K562 (cell line): ENCODE measurements around the gene EEF1A1. TPM values are rescaled to one million over a fixed set of nuclear protein-coding genes. Genes with fewer than 3 reads are reported as not detected.
"Not testable (repeated sequence)": the region's sequence is repeated elsewhere in the genome, so short reads cannot be mapped to it uniquely, and the experiment has no call there.

Experiments
- ATAC-seq: fragments of 200-7000 bp; cut with Tn5 transposase; 3 replicates; pipeline ENCODE4 v1.9.1; 2020; ENCODE audit warnings: moderate library complexity
- BruUV-seq: library from RNA; stranded (reverse); fragments of 400-500 nt; replicated peaks from 2 replicates; lab custom pipeline; 2021; lab: Mats Ljungman, UMichigan
- CTCF ChIA-PET: fragments of 300-600 bp; formaldehyde crosslinking; extraction: SDS; loops from one replicate; lab custom pipeline; 2021; ENCODE audit warnings: low intra/inter-chr PET ratio; lab: Yijun Ruan, JAX
- POLR2A ChIA-PET: fragments of 300-600, 350-650 bp; sonication (Branson Sonifier 250); formaldehyde crosslinking; extraction: SDS; loops from one replicate; lab custom pipeline; 2021; ENCODE audit warnings: antibody characterized with exemption, inconsistent platforms; lab: Yijun Ruan, JAX
- DNase-seq, 4 experiments: peaks; one replicate each; pipeline versions ENCODE4 v3.0.0 to v3.0.0-alpha.2; 2011 to 2018; ENCODE audit warnings: low spot score in 3 of 4, mixed read lengths in 3 of 4; ENCODE audit errors: extremely low read depth in 1 of 4
- FAIRE-seq: peaks from 2 replicates; lab custom pipeline; 2011; peaks lifted over from hg19 to GRCh38; lab: Jason Lieb, UNC
- H2AFZ ChIP-seq: 2 replicates; pipeline ENCODE4 v1.6.0; 2011; ENCODE audit warnings: low read depth, low read length, control low read depth, inconsistent platforms
- H3K27ac ChIP-seq: fragments of 200-600 bp; 3 replicates; pipeline ENCODE4 v1.8.0; 2011; ENCODE audit warnings: low read depth, mild to moderate bottlenecking, control low read depth, inconsistent platforms, low read length, moderate library complexity, mixed read lengths; ENCODE audit errors: extremely low read depth
- H3K27me3 ChIP-seq, 2 experiments: fragments of 300-600 bp in 1 of 2; 2 replicates in 1 of 2; 3 replicates in 1 of 2; pipeline versions ENCODE4 v1.6.0 to v1.8.0; 2011; ENCODE audit warnings: inconsistent platforms in 2 of 2, low read length in 2 of 2, mild to moderate bottlenecking in 1 of 2, mixed read lengths in 1 of 2, moderate library complexity in 1 of 2; ENCODE audit not compliant: control insufficient read depth in 2 of 2, insufficient read depth in 2 of 2
- H3K36me3 ChIP-seq: fragments of 300-600 bp; 3 replicates; pipeline ENCODE4 v1.8.0; 2011; ENCODE audit warnings: mild to moderate bottlenecking, low read length, inconsistent platforms; ENCODE audit not compliant: control insufficient read depth, insufficient read depth
- H3K4me1 ChIP-seq, 2 experiments: fragments of 200-600 bp in 1 of 2; replicated peaks in 1 of 2; 2 replicates in 1 of 2; 3 replicates in 1 of 2; pipeline versions ENCODE4 v1.5.1 to v1.8.0; 2011; ENCODE audit warnings: inconsistent platforms in 2 of 2, low read length in 2 of 2, mild to moderate bottlenecking in 1 of 2, mixed read lengths in 1 of 2, moderate library complexity in 1 of 2; ENCODE audit not compliant: control insufficient read depth in 2 of 2, insufficient read depth in 2 of 2
- H3K4me2 ChIP-seq: 2 replicates; pipeline ENCODE4 v1.6.1; 2011; ENCODE audit warnings: low read length, control low read depth, inconsistent platforms, mixed read lengths; ENCODE audit not compliant: insufficient read depth
- H3K4me3 ChIP-seq: fragments of 200-600 bp; sonication (generic), shearing (Covaris generic); 2 replicates; pipeline ENCODE4 v1.5.1; 2016; ENCODE audit warnings: control low read depth, inconsistent platforms
- H3K79me2 ChIP-seq: fragments of 200-600 bp; 3 replicates; pipeline ENCODE4 v1.8.0; 2011; ENCODE audit warnings: low read length, inconsistent platforms; ENCODE audit not compliant: control insufficient read depth, insufficient read depth
- H3K9ac ChIP-seq, 2 experiments: 2 replicates each; pipeline versions ENCODE4 v1.6.0 to v1.6.1; 2011; ENCODE audit warnings: low read depth in 2 of 2, low read length in 2 of 2, control low read depth in 1 of 2, inconsistent platforms in 1 of 2, mild to moderate bottlenecking in 1 of 2, mixed read lengths in 1 of 2; ENCODE audit not compliant: insufficient read depth in 1 of 2
- H3K9me1 ChIP-seq: one replicate; pipeline ENCODE4 v1.6.0; 2011; ENCODE audit warnings: inconsistent platforms, mild to moderate bottlenecking, low read length, moderate library complexity; ENCODE audit not compliant: control insufficient read depth, insufficient read depth
- H3K9me3 ChIP-seq: replicated peaks from 2 replicates; pipeline ENCODE4 v1.5.1; 2011; ENCODE audit warnings: low read depth, low read length, inconsistent platforms; ENCODE audit not compliant: control insufficient read depth, insufficient read depth
- H4K20me1 ChIP-seq: replicated peaks from 2 replicates; pipeline ENCODE4 v1.6.1; 2011; ENCODE audit warnings: low read length, inconsistent platforms, mixed read lengths; ENCODE audit not compliant: control insufficient read depth, insufficient read depth
- CBFA2T3 ChIP-seq: fragments of 450-650 bp; IDR thresholded peaks from 2 replicates; pipeline ENCODE4 v1.6.1; 2017
- EGR1 ChIP-seq: fragments of 450-650 bp; conservative IDR thresholded peaks from 2 replicates; pipeline ENCODE4 v1.6.1; 2017; ENCODE audit warnings: mild to moderate bottlenecking
- HDAC1 ChIP-seq, 2 experiments: fragments of 450-650 bp; IDR thresholded peaks; 2 replicates each; pipeline ENCODE4 v1.6.1; 2016 to 2017; ENCODE audit warnings: inconsistent platforms in 1 of 2, mild to moderate bottlenecking in 1 of 2, moderate library complexity in 1 of 2
- HDAC2 ChIP-seq: fragments of 450-650 bp; IDR thresholded peaks from 2 replicates; pipeline ENCODE4 v1.6.1; 2016; ENCODE audit warnings: mild to moderate bottlenecking
- KDM1A ChIP-seq, 2 experiments: fragments of 450-650 bp; IDR thresholded peaks; 2 replicates each; pipeline ENCODE4 v1.6.1; 2016; ENCODE audit warnings: mild to moderate bottlenecking in 2 of 2
- RCOR1 ChIP-seq, 2 experiments: IDR thresholded peaks; 2 replicates each; pipeline ENCODE4 v1.6.1; 2012; ENCODE audit warnings: low read depth in 2 of 2, low read length in 2 of 2, borderline replicate concordance in 1 of 2, improper control_type of control experiment in 1 of 2
- TOE1 ChIP-seq, 2 experiments: fragments of 450-650 bp in 1 of 2; sonication (generic) in 1 of 2; formaldehyde crosslinking in 1 of 2; IDR thresholded peaks; 2 replicates each; pipeline versions ENCODE4 v1.7.1 to v1.8.0; 2016 to 2022; ENCODE audit warnings: borderline replicate concordance in 2 of 2, mild to moderate bottlenecking in 2 of 2, antibody characterized with exemption in 1 of 2, inconsistent platforms in 1 of 2, low read depth in 1 of 2, missing genetic modification reagents in 1 of 2, moderate library complexity in 1 of 2
- WGBS: fragments of 100-300 bp; shearing (Covaris generic); methylation state at CpG from one replicate; pipeline ENCODE4 v1.1.6; 2016; ENCODE audit warnings: low coverage, mixed read lengths; ENCODE audit not compliant: insufficient coverage; ENCODE audit errors: missing lambda C conversion rate; 5-methylcytosine and 5-hydroxymethylcytosine counted together
- in situ Hi-C: fragments of 300-500 bp; cut with MboI; formaldehyde crosslinking; loops from 4 replicates; pipeline ENCODE4 v1.15.0; 2018; ENCODE audit warnings: inconsistent platforms, mixed read lengths
- intact Hi-C: fragments of 100-400 bp; cut with micrococcal nuclease; formaldehyde crosslinking; loops from 2 replicates; pipeline ENCODE4 v1.14.2; 2022
- polyA plus RNA-seq, 8 experiments: library from polyadenylated mRNA; depleted of rRNA in 4 of 8; stranded (reverse) in 5 of 8; unstranded in 3 of 8; fragments of >200 nt; fragmentation: Nextera tagmentation in 2 of 8; fragmentation: Illumina TruSeq in 1 of 8; extraction: Ambion mirVana in 2 of 8; extraction: Trizol in 1 of 8; gene quantifications; 2 replicates each; pipeline versions ENCODE4 v1.2.1 to v1.2.3, GENCODE V29; 2011 to 2014; ENCODE audit warnings: inconsistent platforms in 1 of 8, missing spikeins in 1 of 8
- total RNA-seq, 7 experiments: library from RNA; depleted of rRNA in 6 of 7; stranded (reverse); fragments of >200 nt in 6 of 7; fragmentation: Illumina TruSeq in 2 of 7; extraction: Trizol in 2 of 7; gene quantifications; 2 replicates each; pipeline versions ENCODE4 v1.2.1 to v1.2.3, GENCODE V29; 2011 to 2021; ENCODE audit warnings: low replicate concordance in 1 of 7
- TF ChIP-seq, protein P1 (sequence below): fragments of 450-650 bp; formaldehyde crosslinking; IDR thresholded peaks from 2 replicates; pipeline ENCODE4 v1.4.0; 2020; ENCODE audit warnings: mild to moderate bottlenecking, mixed read lengths

The EEF1A1 gene
- total and polyA plus RNA-seq, 9 of the 15 experiments (the other 6 are each of a cell fraction or from before 2014, with no cell fraction given) = 6,453 to 17,323 (median 11,082) TPM

- in situ Hi-C loops, CTCF ChIA-PET, H3K27ac ChIP-seq: not testable (repeated sequence)
Measured at GRCh38 chr6:73555380-73555949, 34.6 kb upstream of the EEF1A1 start.

More at GRCh38 chr6:73555380-73555949, 34.6 kb upstream of the EEF1A1 start:
- H2AFZ ChIP-seq; H3K9me3 ChIP-seq; H3K9ac ChIP-seq; H3K4me2 ChIP-seq; intact Hi-C loops; H3K4me3 ChIP-seq; H3K4me1 ChIP-seq; DNase-seq; FAIRE-seq; H3K9me1 ChIP-seq; H4K20me1 ChIP-seq; H3K27me3 ChIP-seq; BruUV-seq; H3K79me2 ChIP-seq; H3K36me3 ChIP-seq; TF ChIP-seq TOE1 (CRISPR knock-in tag; IDR thresholded peaks at IDR 0.05; ENCODE audit: borderline replicate concordance, low read depth): not testable (repeated sequence)
- POLR2A ChIA-PET = interaction anchor here (0.6 kb wide), 2 partner anchors 18 to 37 kb away, joined by 3 read pairs; no protein-coding TSS in a partner anchor
- WGBS = 42% methylated on average over 11 of the region's 11 CpGs
- peak; percentile 14; the same call in 1 of the 3 replicates for ATAC-seq
- TF ChIP-seq KDM1A (IDR thresholded peaks at IDR 0.05) (peak; percentile 77 to 82), EGR1 (peak; percentile 69), TOE1 (IDR thresholded peaks at IDR 0.05; ENCODE audit: borderline replicate concordance) (peak; percentile 32; the same call in 1 of the 2 replicates), CBFA2T3 (peak; percentile 20; the same call in 1 of the 2 replicates), HDAC2 (0 out of 2 replicates have a peak, but pooled peaks have one; percentile 28), RCOR1 (IDR thresholded peaks at IDR 0.05; ENCODE audit: borderline replicate concordance in 1 of 2, low read depth in 2 of 2, low read length in 2 of 2) (peak in 1 of 2 experiments; percentile 52; a peak in 1 of 4 replicates), HDAC1 (IDR thresholded peaks at IDR 0.05) (0 out of 4 replicates have a peak, but pooled peaks of 1 of the 2 experiments have one; percentile 12)
- TF ChIP-seq, protein P1, sequence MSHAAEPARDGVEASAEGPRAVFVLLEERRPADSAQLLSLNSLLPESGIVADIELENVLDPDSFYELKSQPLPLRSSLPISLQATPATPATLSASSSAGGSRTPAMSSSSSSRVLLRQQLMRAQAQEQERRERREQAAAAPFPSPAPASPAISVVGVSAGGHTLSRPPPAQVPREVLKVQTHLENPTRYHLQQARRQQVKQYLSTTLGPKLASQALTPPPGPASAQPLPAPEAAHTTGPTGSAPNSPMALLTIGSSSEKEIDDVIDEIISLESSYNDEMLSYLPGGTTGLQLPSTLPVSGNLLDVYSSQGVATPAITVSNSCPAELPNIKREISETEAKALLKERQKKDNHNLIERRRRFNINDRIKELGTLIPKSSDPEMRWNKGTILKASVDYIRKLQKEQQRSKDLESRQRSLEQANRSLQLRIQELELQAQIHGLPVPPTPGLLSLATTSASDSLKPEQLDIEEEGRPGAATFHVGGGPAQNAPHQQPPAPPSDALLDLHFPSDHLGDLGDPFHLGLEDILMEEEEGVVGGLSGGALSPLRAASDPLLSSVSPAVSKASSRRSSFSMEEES (CRISPR knock-in tag) = 0 out of 2 replicates have a peak, but pooled peaks have one; percentile 9
